CD4-positive, alpha-beta T cell (primary cell): ENCODE measurements around the gene PRKN. TPM values are rescaled to one million over a fixed set of nuclear protein-coding genes. Genes with fewer than 3 reads are reported as not detected.

Source experiments
- ATAC-seq: fragments of 200-7000 bp; cut with Tn5 transposase; one replicate; pipeline ENCODE4 v1.10.0; 2022; ENCODE audit warnings: mild to moderate bottlenecking; ENCODE audit not compliant: poor library complexity
- CTCF ChIA-PET: fragments of 350-600 bp; sonication (Branson Sonifier 250); formaldehyde crosslinking; loops from one replicate; lab custom pipeline; 2021; ENCODE audit warnings: antibody characterized with exemption, inconsistent platforms; lab: Charles Lee
- POLR2A ChIA-PET: fragments of 350-600 bp; sonication (Branson Sonifier 250); formaldehyde crosslinking; loops from one replicate; lab custom pipeline; 2021; ENCODE audit warnings: antibody characterized with exemption, inconsistent platforms; lab: Charles Lee
- DNase-seq, 14 experiments: peaks; one replicate each; pipeline ENCODE4 v3.0.0-alpha.2; 2013 to 2020; ENCODE audit warnings: mixed read lengths in 2 of 14
- H3K27ac ChIP-seq, 2 donors: one replicate each; pipeline versions ENCODE4 v1.5.1 to v1.7.0; 2013; ENCODE audit warnings: low read length in 2 of 2, low read depth in 1 of 2, mild to moderate bottlenecking in 1 of 2
- H3K27me3 ChIP-seq, 2 experiments: 1 replicate in 1 of 2; 2 replicates in 1 of 2; pipeline versions ENCODE4 v1.6.1 to v1.7.0; 2013; ENCODE audit warnings: low read length in 2 of 2, control low read depth in 1 of 2, mild to moderate bottlenecking in 1 of 2, moderate library complexity in 1 of 2; ENCODE audit not compliant: insufficient read depth in 2 of 2, control insufficient read depth in 1 of 2
- H3K36me3 ChIP-seq: one replicate; pipeline ENCODE4 v1.6.1; 2013; ENCODE audit warnings: low read length, control low read depth; ENCODE audit not compliant: insufficient read depth
- H3K4me1 ChIP-seq: one replicate; pipeline ENCODE4 v1.6.1; 2013; ENCODE audit warnings: low read length, control low read depth; ENCODE audit not compliant: insufficient read depth
- H3K4me3 ChIP-seq: one replicate; pipeline ENCODE4 v1.5.1; 2013; ENCODE audit warnings: mild to moderate bottlenecking, low read length, moderate library complexity
- H3K9me3 ChIP-seq, 2 experiments: 1 replicate in 1 of 2; 2 replicates in 1 of 2; pipeline versions ENCODE4 v1.6.1 to v1.7.0; 2013; ENCODE audit warnings: low read length in 2 of 2, mild to moderate bottlenecking in 2 of 2, control low read depth in 1 of 2, moderate library complexity in 1 of 2; ENCODE audit not compliant: control insufficient read depth in 1 of 2, insufficient read depth in 1 of 2
- H3K27ac Mint-ChIP-seq: one replicate; pipeline ENCODE4 v1.8.0; 2020; ENCODE audit warnings: mixed read lengths
- H3K27me3 Mint-ChIP-seq: one replicate; pipeline ENCODE4 v1.8.0; 2021; ENCODE audit warnings: mixed read lengths
- H3K36me3 Mint-ChIP-seq: one replicate; pipeline ENCODE4 v1.8.0; 2021; ENCODE audit warnings: low read depth, mixed read lengths
- H3K4me1 Mint-ChIP-seq: one replicate; pipeline ENCODE4 v1.8.0; 2021; ENCODE audit warnings: low read depth, mixed read lengths
- H3K4me3 Mint-ChIP-seq: one replicate; pipeline ENCODE4 v1.8.0; 2020; ENCODE audit warnings: mild to moderate bottlenecking, mixed read lengths
- H3K9me3 Mint-ChIP-seq: one replicate; pipeline ENCODE4 v1.8.0; 2020; ENCODE audit warnings: mixed read lengths
- intact Hi-C, 2 experiments: fragments of 100-400 bp; cut with DNase I in 1 of 2; cut with micrococcal nuclease in 1 of 2; formaldehyde crosslinking; loops; one replicate each; pipeline versions ENCODE4 v1.15.1 to v1.9.0; 2023 to 2025; cut with DNase I, micrococcal nuclease
- total RNA-seq, 174 experiments: library from RNA in 2 of 174; stranded (reverse) in 2 of 174; gene quantifications; one replicate each; pipeline ENCODE4 v1.2.3 and lab custom pipeline; 2021 to 2026
- TF ChIP-seq, protein P1 (sequence below): fragments of 200-600 bp; IDR thresholded peaks from one replicate; pipeline ENCODE4 v1.8.0; 2022; ENCODE audit warnings: antibody characterized with exemption, mild to moderate bottlenecking

PRKN gene
- total RNA-seq, 2 experiments from 2014 or later: 5.2 to 5.4 TPM

DNA sequence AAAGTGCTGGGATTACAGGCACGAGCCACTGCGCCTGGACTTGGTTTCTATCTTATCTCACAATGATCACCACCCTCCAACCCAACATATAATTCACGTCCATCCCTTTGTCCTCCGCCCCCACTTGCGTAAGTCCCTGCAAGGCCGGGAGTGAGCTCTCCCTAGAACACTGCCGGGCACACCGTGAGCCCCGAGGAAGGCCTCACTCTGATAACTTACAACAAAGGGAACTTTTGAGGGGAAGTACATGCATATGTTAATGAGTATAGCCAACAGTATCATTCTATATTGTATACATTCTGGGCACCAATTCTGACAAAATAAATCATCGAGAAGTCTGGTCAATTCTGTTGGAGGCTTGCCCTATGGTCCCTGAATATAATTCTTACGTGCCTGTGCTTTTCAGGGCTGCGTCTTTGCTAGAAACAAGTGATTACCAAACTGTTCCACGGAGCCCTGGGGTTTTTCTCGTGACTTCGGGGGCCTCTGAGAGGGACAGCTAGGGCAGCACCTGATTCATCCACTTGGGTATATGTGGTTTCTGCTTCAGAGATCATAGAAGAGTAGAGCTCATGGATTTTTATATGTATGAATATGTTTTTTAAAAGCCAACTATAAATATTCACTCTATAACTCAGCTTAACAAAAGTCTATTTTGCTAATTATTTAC lies 983.9 kb downstream of the PRKN start:
- Mint-ChIP-seq H3K27ac (no peak overlapping the region), H3K4me1 (no peaks in the 10 kb centered on the region), H3K27me3 (no peaks in the 10 kb centered on the region), H3K36me3 (no peaks in the 10 kb centered on the region), H3K9me3 (no peaks in the 10 kb centered on the region), H3K4me3 (no peak overlapping the region)
- TF ChIP-seq, protein P1, sequence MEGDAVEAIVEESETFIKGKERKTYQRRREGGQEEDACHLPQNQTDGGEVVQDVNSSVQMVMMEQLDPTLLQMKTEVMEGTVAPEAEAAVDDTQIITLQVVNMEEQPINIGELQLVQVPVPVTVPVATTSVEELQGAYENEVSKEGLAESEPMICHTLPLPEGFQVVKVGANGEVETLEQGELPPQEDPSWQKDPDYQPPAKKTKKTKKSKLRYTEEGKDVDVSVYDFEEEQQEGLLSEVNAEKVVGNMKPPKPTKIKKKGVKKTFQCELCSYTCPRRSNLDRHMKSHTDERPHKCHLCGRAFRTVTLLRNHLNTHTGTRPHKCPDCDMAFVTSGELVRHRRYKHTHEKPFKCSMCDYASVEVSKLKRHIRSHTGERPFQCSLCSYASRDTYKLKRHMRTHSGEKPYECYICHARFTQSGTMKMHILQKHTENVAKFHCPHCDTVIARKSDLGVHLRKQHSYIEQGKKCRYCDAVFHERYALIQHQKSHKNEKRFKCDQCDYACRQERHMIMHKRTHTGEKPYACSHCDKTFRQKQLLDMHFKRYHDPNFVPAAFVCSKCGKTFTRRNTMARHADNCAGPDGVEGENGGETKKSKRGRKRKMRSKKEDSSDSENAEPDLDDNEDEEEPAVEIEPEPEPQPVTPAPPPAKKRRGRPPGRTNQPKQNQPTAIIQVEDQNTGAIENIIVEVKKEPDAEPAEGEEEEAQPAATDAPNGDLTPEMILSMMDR: no peak
- no peak for ATAC-seq
- no peaks in the 10 kb centered on the region for H3K4me1 ChIP-seq
- no peaks in the 10 kb centered on the region for H3K36me3 ChIP-seq
- POLR2A ChIA-PET: no interaction called here
- H3K4me3 ChIP-seq: no peak overlapping the region
- CTCF ChIA-PET: no interaction called here
- DNase-seq: no peak
- H3K27me3 ChIP-seq: no peaks in the 10 kb centered on the region
- intact Hi-C loops: no loop called here
- no peak overlapping the region for H3K27ac ChIP-seq
- no peaks in the 10 kb centered on the region for H3K9me3 ChIP-seq

DNA sequence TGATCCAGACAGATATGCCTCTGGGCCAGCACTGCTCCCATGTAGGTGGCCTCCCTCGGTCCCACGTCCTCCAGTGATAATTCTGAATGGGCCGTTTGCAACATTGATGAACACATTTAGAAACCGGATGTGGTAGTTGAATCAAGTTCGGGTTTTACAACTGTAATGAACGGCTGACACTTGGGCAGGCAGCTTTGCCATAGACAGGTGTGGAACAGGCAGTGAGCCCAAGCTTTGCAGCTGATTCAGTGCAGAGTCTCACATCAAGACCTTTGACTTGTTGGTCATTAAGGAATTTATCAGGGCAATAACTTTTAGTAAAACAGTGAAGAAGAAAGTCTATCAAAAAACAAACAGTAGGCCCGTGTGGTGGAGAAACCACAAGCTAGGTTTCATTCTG lies 987.1 kb downstream of the PRKN start:
- H3K9me3 ChIP-seq: no peaks in the 10 kb centered on the region
- ChIA-PET CTCF (no interaction called here), POLR2A (no interaction called here)
- Mint-ChIP-seq H3K27ac (no peak overlapping the region), H3K27me3 (no peaks in the 10 kb centered on the region), H3K36me3 (no peaks in the 10 kb centered on the region), H3K4me3 (no peak overlapping the region), H3K4me1 (no peaks in the 10 kb centered on the region), H3K9me3 (no peaks in the 10 kb centered on the region)
- H3K27me3 ChIP-seq: no peaks in the 10 kb centered on the region
- intact Hi-C loops: no loop called here
- DNase-seq (no peak), ATAC-seq (no peak)
- H3K27ac ChIP-seq: no peak overlapping the region
- TF ChIP-seq, protein P1: no peak
- H3K36me3 ChIP-seq: no peaks in the 10 kb centered on the region
- no peaks in the 10 kb centered on the region for H3K4me1 ChIP-seq
- no peak overlapping the region for H3K4me3 ChIP-seq

DNA sequence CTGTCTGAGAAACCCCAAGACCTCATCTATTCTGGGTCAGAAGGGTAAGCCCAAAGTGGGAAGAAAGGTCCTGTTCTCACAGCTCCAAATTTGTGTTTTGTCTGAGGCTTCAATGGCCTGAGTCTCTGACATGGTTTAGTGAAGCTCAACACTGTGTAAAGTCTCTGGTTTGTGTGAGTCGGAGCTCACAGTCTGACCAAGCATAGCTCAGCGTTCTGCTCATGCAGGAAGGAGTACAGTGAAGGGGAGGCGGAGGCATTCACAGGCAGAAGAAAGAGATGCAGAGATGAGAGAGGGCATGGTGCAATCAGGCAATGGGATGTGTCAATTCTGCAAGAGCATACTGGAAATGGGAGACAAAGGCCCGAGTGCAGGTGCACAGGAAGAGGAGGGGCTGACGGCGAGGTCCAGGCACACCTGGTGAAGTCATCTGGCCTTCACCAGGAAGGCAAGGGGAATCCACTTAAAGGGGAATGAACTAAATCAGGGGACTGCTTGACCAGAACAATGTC lies 990.7 kb downstream of the PRKN start:
- TF ChIP-seq, protein P1: no peak
- Histone ChIP-seq H3K9me3 (no peaks in the 10 kb centered on the region), H3K4me1 (no peaks in the 10 kb centered on the region), H3K27me3 (no peaks in the 10 kb centered on the region), H3K36me3 (no peaks in the 10 kb centered on the region), H3K27ac (no peak overlapping the region), H3K4me3 (no peak overlapping the region)
- POLR2A ChIA-PET: no interaction called here
- no peak overlapping the region for H3K27ac Mint-ChIP-seq
- DNase-seq (no peak), ATAC-seq (no peak)
- H3K4me3 Mint-ChIP-seq: no peak overlapping the region
- CTCF ChIA-PET: no interaction called here
- H3K4me1 Mint-ChIP-seq: no peaks in the 10 kb centered on the region
- no peaks in the 10 kb centered on the region for H3K27me3 Mint-ChIP-seq
- H3K36me3 Mint-ChIP-seq: no peaks in the 10 kb centered on the region
- intact Hi-C loops: no loop called here
- H3K9me3 Mint-ChIP-seq: no peaks in the 10 kb centered on the region
